ENCODE results near the gene TMIGD1. TPM values are rescaled to one million over a fixed set of nuclear protein-coding genes. Genes with fewer than 3 reads are reported as not detected.

The TMIGD1 gene
- total and polyA plus RNA-seq, 4 donors, result not detected

DNA sequence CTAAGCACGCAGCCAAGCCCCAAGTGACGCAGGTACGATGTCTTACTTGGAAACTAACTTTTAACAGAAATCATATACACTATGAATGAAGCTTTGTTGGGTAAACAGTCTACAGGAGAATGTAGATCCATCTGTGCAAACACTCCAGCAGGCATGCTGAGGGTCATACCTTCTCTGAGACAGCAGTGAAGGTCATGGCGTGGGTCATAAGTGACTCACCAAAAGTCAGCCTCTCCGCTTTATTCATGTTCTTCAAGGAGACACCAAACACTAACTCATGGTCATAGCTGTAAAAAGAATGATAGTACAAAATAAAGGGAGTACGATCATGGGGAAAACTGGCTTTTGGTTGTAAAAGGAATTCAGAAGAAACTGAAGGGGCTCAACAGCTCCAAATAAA, 62.8 kb downstream of the TMIGD1 start:
- DNase-seq, result no peak
- H3K9ac ChIP-seq (ENCODE audit: insufficient read depth in 1 of 2, low read length in 2 of 2), result no peak overlapping the region
- H3K36me3 ChIP-seq (ENCODE audit: control insufficient read depth in 4 of 4, insufficient read depth in 4 of 4, low read length in 4 of 4), result peaks cover 25 to 42% (median 35%) of the 10 kb centered on the region in 4 donors

GRCh38 chr17:30267625-30268024, 66.2 kb downstream of the TMIGD1 start:
- Histone ChIP-seq H3K9ac (ENCODE audit: insufficient read depth in 1 of 2, low read length in 2 of 2) (no peak overlapping the region), H3K9me3 (ENCODE audit: control insufficient read depth in 4 of 4, insufficient read depth in 3 of 4, low read length in 3 of 4) (no peaks in the 10 kb centered on the region), H3K36me3 (ENCODE audit: control insufficient read depth in 4 of 4, insufficient read depth in 4 of 4, low read length in 4 of 4) (peaks cover 15 to 36% (median 31%) of the 10 kb centered on the region in 4 donors), H3K27me3 (ENCODE audit: control insufficient read depth in 3 of 3, insufficient read depth in 3 of 3, low read length in 2 of 3) (no peaks in the 10 kb centered on the region), H3K4me3 (no peak overlapping the region), H3K27ac (ENCODE audit: low read depth in 1 of 2, low read length in 1 of 2) (no peak overlapping the region), H3K4me1 (ENCODE audit: control insufficient read depth in 5 of 5, insufficient read depth in 5 of 5, low read length in 5 of 5) (peaks cover 0 to 15% (median 9%) of the 10 kb centered on the region in 5 donors)
- WGBS, 2 donors, result 96% methylated on average over 2 of the region's 2 CpGs
- no peak for ATAC-seq (ENCODE audit: insufficient read depth, low FRiP score)
- no peak for DNase-seq
- TF ChIP-seq, protein P1, sequence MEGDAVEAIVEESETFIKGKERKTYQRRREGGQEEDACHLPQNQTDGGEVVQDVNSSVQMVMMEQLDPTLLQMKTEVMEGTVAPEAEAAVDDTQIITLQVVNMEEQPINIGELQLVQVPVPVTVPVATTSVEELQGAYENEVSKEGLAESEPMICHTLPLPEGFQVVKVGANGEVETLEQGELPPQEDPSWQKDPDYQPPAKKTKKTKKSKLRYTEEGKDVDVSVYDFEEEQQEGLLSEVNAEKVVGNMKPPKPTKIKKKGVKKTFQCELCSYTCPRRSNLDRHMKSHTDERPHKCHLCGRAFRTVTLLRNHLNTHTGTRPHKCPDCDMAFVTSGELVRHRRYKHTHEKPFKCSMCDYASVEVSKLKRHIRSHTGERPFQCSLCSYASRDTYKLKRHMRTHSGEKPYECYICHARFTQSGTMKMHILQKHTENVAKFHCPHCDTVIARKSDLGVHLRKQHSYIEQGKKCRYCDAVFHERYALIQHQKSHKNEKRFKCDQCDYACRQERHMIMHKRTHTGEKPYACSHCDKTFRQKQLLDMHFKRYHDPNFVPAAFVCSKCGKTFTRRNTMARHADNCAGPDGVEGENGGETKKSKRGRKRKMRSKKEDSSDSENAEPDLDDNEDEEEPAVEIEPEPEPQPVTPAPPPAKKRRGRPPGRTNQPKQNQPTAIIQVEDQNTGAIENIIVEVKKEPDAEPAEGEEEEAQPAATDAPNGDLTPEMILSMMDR (IDR thresholded peaks at IDR 0.05; ENCODE audit: control extremely low read depth, extremely low read depth), result no peak

More for the DNA sequence above, 62.8 kb downstream of the TMIGD1 start:
- ATAC-seq (ENCODE audit: insufficient read depth, low FRiP score), result no peak
- TF ChIP-seq, protein P1 (IDR thresholded peaks at IDR 0.05; ENCODE audit: control extremely low read depth, extremely low read depth), result no peak
- WGBS, 2 donors, result 97% methylated on average over 6 of the region's 6 CpGs
- Histone ChIP-seq H3K4me1 (ENCODE audit: control insufficient read depth in 5 of 5, insufficient read depth in 5 of 5, low read length in 5 of 5) (peaks cover 0 to 2% (median 0%) of the 10 kb centered on the region in 5 donors), H3K27ac (ENCODE audit: low read depth in 1 of 2, low read length in 1 of 2) (no peak overlapping the region), H3K4me3 (no peak overlapping the region), H3K27me3 (ENCODE audit: control insufficient read depth in 3 of 3, insufficient read depth in 3 of 3, low read length in 2 of 3) (no peaks in the 10 kb centered on the region), H3K9me3 (ENCODE audit: control insufficient read depth in 4 of 4, insufficient read depth in 3 of 4, low read length in 3 of 4) (no peaks in the 10 kb centered on the region)

Small RNA genes within 50 kb of the gene (small RNA-seq; reads per million reads assigned to genes)
- gene RF00019 (ENCODE audit: low replicate concordance) (not detected), gene RNU6-1267P (ENCODE audit: low replicate concordance) (not detected), gene RNU6-990P (ENCODE audit: low replicate concordance) (not detected)

Other genes with a start within 250 kb of the TMIGD1 start
- gene NSRP1, start 217.2 kb downstream of the TMIGD1 start, total RNA-seq, result 10 to 100 TPM; 24.8 to 33.5 TPM
- gene NSRP1, start 217.2 kb downstream of the TMIGD1 start, polyA plus RNA-seq, result 10 to 100 TPM; 22.3 to 22.8 TPM
- 10 to 100 TPM in 1 of 2 donors, 1 to 10 TPM in 1; 3.5 to 12.7 TPM for gene SLC6A4, start 98.4 kb downstream of the TMIGD1 start, total RNA-seq
- 1 to 10 TPM; 8.8 to 8.9 TPM for gene SLC6A4, start 98.4 kb downstream of the TMIGD1 start, polyA plus RNA-seq
- 10 to 100 TPM; 25.9 to 50.9 TPM for gene BLMH, start 42.1 kb downstream of the TMIGD1 start, total RNA-seq
- gene BLMH, start 42.1 kb downstream of the TMIGD1 start, polyA plus RNA-seq, result 10 to 100 TPM; 10.5 to 17.3 TPM
- gene CPD, start 44.9 kb upstream of the TMIGD1 start, total RNA-seq, result 100 to 1,000 TPM; 106 to 126 TPM
- gene CPD, start 44.9 kb upstream of the TMIGD1 start, polyA plus RNA-seq, result 10 to 100 TPM; 11.1 to 69.8 TPM
- 10 to 100 TPM; 40.7 to 45.1 TPM for gene GOSR1, start 143.4 kb upstream of the TMIGD1 start, total RNA-seq
- 10 to 100 TPM; 14.8 to 23.5 TPM for gene GOSR1, start 143.4 kb upstream of the TMIGD1 start, polyA plus RNA-seq